Activated gamma-delta T cell treated with anti-CD3 and anti-CD28 coated beads, Interleukin-2, amount 50 U/mL, for 16 hours (primary cell): Measurements from ENCODE around the gene PCDHGA6.

ENCODE experiments used
- DNase-seq: peaks from one replicate; pipeline ENCODE4 v3.0.0-alpha.2; 2020; ENCODE audit warnings: low read depth

The PCDHGA6 gene

DNA sequence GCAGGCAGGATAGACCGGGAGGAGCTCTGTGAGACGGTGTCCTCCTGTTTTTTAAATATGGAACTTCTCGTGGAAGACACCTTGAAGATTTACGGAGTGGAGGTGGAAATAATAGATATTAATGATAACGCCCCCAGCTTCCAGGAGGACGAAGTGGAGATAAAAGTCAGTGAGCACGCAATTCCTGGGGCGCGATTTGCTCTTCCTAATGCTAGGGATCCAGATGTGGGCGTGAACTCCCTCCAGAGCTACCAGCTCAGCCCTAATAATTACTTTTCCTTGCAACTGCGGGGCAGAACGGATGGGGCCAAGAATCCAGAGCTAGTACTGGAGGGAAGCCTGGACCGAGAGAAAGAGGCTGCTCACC is 47.8 kb downstream of the PCDHGA6 start:
- no peak for DNase-seq

DNA sequence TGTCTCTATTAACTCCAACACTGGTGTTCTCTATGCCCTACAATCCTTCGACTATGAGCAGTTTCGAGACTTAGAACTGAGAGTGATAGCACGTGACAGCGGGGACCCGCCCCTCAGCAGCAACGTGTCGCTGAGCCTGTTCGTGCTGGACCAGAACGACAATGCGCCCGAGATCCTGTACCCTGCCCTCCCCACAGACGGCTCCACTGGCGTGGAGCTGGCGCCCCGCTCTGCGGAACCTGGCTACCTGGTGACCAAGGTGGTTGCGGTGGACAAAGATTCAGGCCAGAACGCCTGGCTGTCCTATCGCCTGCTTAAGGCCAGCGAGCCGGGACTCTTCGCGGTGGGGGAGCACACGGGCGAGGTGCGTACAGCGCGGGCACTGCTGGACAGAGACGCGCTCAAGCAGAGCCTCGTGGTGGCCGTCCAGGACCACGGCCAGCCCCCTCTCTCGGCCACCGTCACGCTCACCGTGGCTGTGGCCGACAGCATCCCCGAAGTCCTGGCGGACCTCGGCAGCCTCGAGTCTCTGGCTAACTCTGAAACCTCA is 49.1 kb downstream of the PCDHGA6 start:
- no peak for DNase-seq

DNA sequence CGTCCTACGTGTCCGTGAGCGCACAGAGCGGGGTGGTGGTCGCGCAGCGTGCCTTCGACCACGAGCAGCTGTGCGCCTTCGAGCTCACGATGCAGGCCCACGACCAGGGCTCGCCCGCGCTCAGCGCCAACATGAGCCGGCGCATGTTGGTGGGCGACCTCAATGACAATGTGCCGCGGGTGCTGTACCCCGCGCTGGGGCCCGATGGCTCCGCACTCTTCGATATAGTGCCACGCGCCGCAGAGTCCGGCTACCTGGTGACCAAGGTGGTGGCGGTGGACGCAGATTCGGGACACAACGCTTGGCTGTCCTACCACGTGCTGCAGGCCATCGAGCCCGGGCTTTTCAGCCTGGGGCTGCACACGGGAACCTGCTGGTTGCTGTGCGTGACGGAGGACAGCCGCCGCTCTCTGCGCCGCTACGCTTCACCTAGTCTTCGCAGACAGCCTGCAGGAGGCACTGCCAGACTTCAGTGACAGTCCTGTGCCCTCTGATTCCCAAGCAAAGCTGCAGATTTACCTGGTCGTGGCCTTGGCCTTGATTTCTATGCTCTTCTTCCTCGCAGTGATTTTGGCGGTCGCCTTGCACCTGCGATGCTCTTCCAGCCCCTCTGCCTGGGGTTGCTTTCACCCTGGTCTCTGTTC is 54.2 kb downstream of the PCDHGA6 start:
- no peak for DNase-seq
